HAP-1 (cell line): ENCODE results near the gene ANKS4B.
A peak's percentile ranks its signal among the peaks of the same experiment; 100 is the strongest.
"Not testable (repeated sequence)": the region's sequence is repeated elsewhere in the genome, so short reads cannot be mapped to it uniquely, and the experiment has no call there.

ENCODE experiments used
- DNase-seq, 2 experiments: peaks; one replicate each; pipeline ENCODE4 v3.0.0-alpha.2; 2016 to 2020; ENCODE audit warnings: low spot score in 2 of 2
- H3K27me3 ChIP-seq: fragments of 250-450 bp; sonication (Bioruptor Pico); 2 replicates; pipeline ENCODE4 v1.5.1; 2020; ENCODE audit warnings: low read depth, mild to moderate bottlenecking, moderate library complexity
- H3K36me3 ChIP-seq: fragments of 250-450 bp; sonication (Bioruptor Pico); replicated peaks from 2 replicates; pipeline ENCODE4 v1.5.1; 2020; ENCODE audit warnings: mild to moderate bottlenecking
- H3K4me1 ChIP-seq: fragments of 250-450 bp; sonication (Bioruptor Pico); 2 replicates; pipeline ENCODE4 v1.5.1; 2020; ENCODE audit warnings: mild to moderate bottlenecking
- H3K4me3 ChIP-seq: fragments of 250-450 bp; sonication (Bioruptor Pico); 2 replicates; pipeline ENCODE4 v1.5.1; 2020; ENCODE audit warnings: mild to moderate bottlenecking, moderate library complexity
- H3K9me3 ChIP-seq: fragments of 250-450 bp; sonication (Bioruptor Pico); 2 replicates; pipeline ENCODE4 v1.5.1; 2020; ENCODE audit warnings: mild to moderate bottlenecking, moderate library complexity
- in situ Hi-C: fragments of 300-500 bp; cut with MboI; formaldehyde crosslinking; loops from 3 replicates; pipeline ENCODE4 v1.14.3; 2020; ENCODE audit warnings: low sequenced_read_pairs, inconsistent platforms, mixed read lengths

ANKS4B gene

GRCh38 chr16:21260870-21261791 lies 27.6 kb downstream of the ANKS4B start:
- DNase-seq = no peak
- H3K9me3 ChIP-seq = no peaks in the 10 kb centered on the region
- no peak overlapping the region for H3K4me3 ChIP-seq
- no peaks in the 10 kb centered on the region for H3K27me3 ChIP-seq
- in situ Hi-C loops = loop anchor here (10.0 kb wide), 1 partner anchor 56 kb away; no protein-coding TSS in a partner anchor
- peaks cover 13% of the 10 kb centered on the region for H3K4me1 ChIP-seq
- H3K36me3 ChIP-seq = no peaks in the 10 kb centered on the region

GRCh38 chr16:21262779-21263639 lies 29.5 kb downstream of the ANKS4B start:
- Histone ChIP-seq H3K36me3 (no peaks in the 10 kb centered on the region), H3K9me3 (no peaks in the 10 kb centered on the region), H3K27me3 (no peaks in the 10 kb centered on the region), H3K4me1 (peaks cover 13% of the 10 kb centered on the region), H3K4me3 (no peak overlapping the region)
- in situ Hi-C loops = loop anchor here (10.0 kb wide), 1 partner anchor 58 kb away; no protein-coding TSS in a partner anchor
- DNase-seq = no peak

- Histone ChIP-seq H3K36me3 (no peaks in the 10 kb centered on the region), H3K4me1 (peaks cover 13% of the 10 kb centered on the region)
- in situ Hi-C loops = loop anchor here (10.0 kb wide), 1 partner anchor 59 kb away; no protein-coding TSS in a partner anchor
Measured at GRCh38 chr16:21263640-21264570, 30.4 kb downstream of the ANKS4B start.

GRCh38 chr16:21264571-21265036 lies 31.1 kb downstream of the ANKS4B start:
- no peaks in the 10 kb centered on the region for H3K36me3 ChIP-seq
- peaks cover 13% of the 10 kb centered on the region for H3K4me1 ChIP-seq
- no peaks in the 10 kb centered on the region for H3K9me3 ChIP-seq
- no peak for DNase-seq
- H3K27me3 ChIP-seq = no peaks in the 10 kb centered on the region
- no peak overlapping the region for H3K4me3 ChIP-seq
- in situ Hi-C loops = loop anchor here (10.0 kb wide), 1 partner anchor 60 kb away; no protein-coding TSS in a partner anchor

More at GRCh38 chr16:21263640-21264570, 30.4 kb downstream of the ANKS4B start:
- peak; percentile 86 to 96 for DNase-seq
- Histone ChIP-seq H3K9me3 (no peaks in the 10 kb centered on the region), H3K4me3 (no peak overlapping the region), H3K27me3 (no peaks in the 10 kb centered on the region)

- in situ Hi-C loops = loop anchor here (10.0 kb wide), 1 partner anchor 60 kb away; no protein-coding TSS in a partner anchor
Measured at GRCh38 chr16:21265104-21265837, 31.8 kb downstream of the ANKS4B start.

GRCh38 chr16:21267298-21267697 lies 33.8 kb downstream of the ANKS4B start:
- Histone ChIP-seq H3K27me3 (no peaks in the 10 kb centered on the region), H3K9me3 (no peaks in the 10 kb centered on the region), H3K36me3 (no peaks in the 10 kb centered on the region), H3K4me3 (no peak overlapping the region), H3K4me1 (peaks cover 13% of the 10 kb centered on the region)
- no peak for DNase-seq
- in situ Hi-C loops = loop anchor here (10.0 kb wide), 1 partner anchor 62 kb away; no protein-coding TSS in a partner anchor

More at GRCh38 chr16:21265104-21265837, 31.8 kb downstream of the ANKS4B start:
- no peak overlapping the region for H3K4me3 ChIP-seq
- H3K27me3 ChIP-seq = no peaks in the 10 kb centered on the region
- H3K36me3 ChIP-seq = no peaks in the 10 kb centered on the region
- no peak for DNase-seq
- no peaks in the 10 kb centered on the region for H3K9me3 ChIP-seq
- H3K4me1 ChIP-seq = peaks cover 13% of the 10 kb centered on the region

- in situ Hi-C loops = loop anchor here (10.0 kb wide), 1 partner anchor 63 kb away; no protein-coding TSS in a partner anchor
- no peaks in the 10 kb centered on the region for H3K36me3 ChIP-seq
Measured at GRCh38 chr16:21268236-21268635, 34.7 kb downstream of the ANKS4B start.

GRCh38 chr16:21272253-21272652 lies 38.8 kb downstream of the ANKS4B start:
- DNase-seq = no peak
- H3K36me3 ChIP-seq = no peaks in the 10 kb centered on the region
- H3K4me3 ChIP-seq = no peak overlapping the region
- no peaks in the 10 kb centered on the region for H3K4me1 ChIP-seq
- no peaks in the 10 kb centered on the region for H3K9me3 ChIP-seq
- in situ Hi-C loops = no loop called here
- no peaks in the 10 kb centered on the region for H3K27me3 ChIP-seq

More at GRCh38 chr16:21268236-21268635, 34.7 kb downstream of the ANKS4B start:
- H3K27me3 ChIP-seq = no peaks in the 10 kb centered on the region
- H3K4me1 ChIP-seq = peaks cover 10% of the 10 kb centered on the region
- DNase-seq = no peak
- no peak overlapping the region for H3K4me3 ChIP-seq
- no peaks in the 10 kb centered on the region for H3K9me3 ChIP-seq

- H3K36me3 ChIP-seq, DNase-seq, H3K4me3 ChIP-seq, H3K27me3 ChIP-seq, in situ Hi-C loops, H3K4me1 ChIP-seq, H3K9me3 ChIP-seq: not testable (repeated sequence)
Measured at GRCh38 chr16:21272763-21273162, 39.3 kb downstream of the ANKS4B start.

GRCh38 chr16:21274172-21274726 lies 40.8 kb downstream of the ANKS4B start:
- in situ Hi-C loops = no loop called here
- Histone ChIP-seq H3K36me3 (no peaks in the 10 kb centered on the region), H3K27me3 (no peaks in the 10 kb centered on the region)

GRCh38 chr16:21275529-21275928 lies 42.0 kb downstream of the ANKS4B start:
- no peaks in the 10 kb centered on the region for H3K27me3 ChIP-seq
- H3K4me3 ChIP-seq = no peak overlapping the region
- peaks cover 3% of the 10 kb centered on the region; the same call in 1 of the 2 replicates for H3K4me1 ChIP-seq
- H3K9me3 ChIP-seq = no peaks in the 10 kb centered on the region
- no peak for DNase-seq
- H3K36me3 ChIP-seq = no peaks in the 10 kb centered on the region
- in situ Hi-C loops = loop anchor here (5.0 kb wide), 1 partner anchor 88 kb away; no protein-coding TSS in a partner anchor

More at GRCh38 chr16:21274172-21274726, 40.8 kb downstream of the ANKS4B start:
- no peaks in the 10 kb centered on the region for H3K9me3 ChIP-seq
- DNase-seq = no peak
- no peak overlapping the region for H3K4me3 ChIP-seq
- peaks cover 3% of the 10 kb centered on the region; the same call in 1 of the 2 replicates for H3K4me1 ChIP-seq
